GM23338 (cell line): Measurements from ENCODE around the gene FBN3.

Experiments used
- CTCF ChIP-seq, 2 experiments: fragments of 200-600 bp in 1 of 2; sonication (generic) in 1 of 2; conservative IDR thresholded peaks; 2 replicates each; pipeline versions ENCODE4 v1.5.1 to v1.6.1; 2016 to 2017; ENCODE audit warnings: antibody characterized with exemption in 2 of 2, low read depth in 2 of 2, mild to moderate bottlenecking in 2 of 2, moderate library complexity in 1 of 2
- EZH2 ChIP-seq: fragments of 200-600 bp; sonication (generic); IDR thresholded peaks from one replicate; pipeline ENCODE4 v1.8.0; 2017; ENCODE audit warnings: antibody characterized with exemption, mild to moderate bottlenecking, low read depth; ENCODE audit not compliant: unreplicated experiment
- EZH2phosphoT487 ChIP-seq: fragments of 200-600 bp; sonication (generic); IDR thresholded peaks from one replicate; pipeline ENCODE4 v1.8.1; 2018; ENCODE audit warnings: antibody characterized with exemption; ENCODE audit not compliant: unreplicated experiment
- NANOG ChIP-seq: IDR thresholded peaks from 2 replicates; pipeline ENCODE4 v1.6.1; 2016; ENCODE audit warnings: antibody characterized with exemption, borderline replicate concordance
- POLR2AphosphoS5 ChIP-seq: IDR thresholded peaks from 2 replicates; pipeline ENCODE4 v1.6.1; 2016; ENCODE audit warnings: antibody characterized with exemption, low read depth

- TF ChIP-seq CTCF (conservative IDR thresholded peaks at IDR 0.05; ENCODE audit: low read depth in 2 of 2) (no peak), NANOG (no peak), POLR2AphosphoS5 (no peak), EZH2phosphoT487 (no peak), EZH2 (no peak)
These were observed 6.4 kb downstream of the FBN3 start for GRCh38 chr19:8143041-8143440.
